Measurements from ENCODE around the gene PSD4.

The PSD4 gene

DNA sequence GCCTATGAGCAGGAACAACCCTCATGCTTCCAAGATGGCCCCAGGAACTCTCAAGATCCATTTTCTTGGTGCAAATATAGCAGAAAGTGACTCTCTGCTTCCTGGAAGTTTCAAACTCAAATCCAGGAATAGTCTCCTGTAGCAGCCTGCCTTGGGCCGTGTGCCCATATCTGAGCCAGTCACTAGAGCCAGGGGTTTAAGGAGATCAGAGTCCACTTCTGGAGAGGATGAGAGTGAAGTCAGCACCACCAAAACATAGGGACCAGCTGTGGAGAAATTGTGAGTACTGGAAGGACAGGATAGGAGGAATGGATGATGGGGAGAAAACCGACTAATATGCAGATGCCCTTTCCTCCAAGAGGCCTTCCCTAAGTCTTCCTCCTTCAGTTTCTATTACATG lies 33.2 kb downstream of the PSD4 start:
- Histone ChIP-seq H3K4me3 (ENCODE audit: low read length) (no peak overlapping the region), H3K27me3 (ENCODE audit: control insufficient read depth, insufficient read depth, low read length) (no peaks in the 10 kb centered on the region), H3K36me3 (ENCODE audit: insufficient read depth, low read length) (no peaks in the 10 kb centered on the region), H3K4me2 (ENCODE audit: low read length) (no peak overlapping the region), H3K9me3 (replicated peaks; ENCODE audit: low read length) (no peaks in the 10 kb centered on the region), H3K9ac (ENCODE audit: low read depth, low read length) (no peak overlapping the region), H3K4me1 (ENCODE audit: control insufficient read depth, insufficient read depth, low read length) (peaks cover 40% of the 10 kb centered on the region)

GRCh38 chr2:113208396-113208795 lies 34.6 kb downstream of the PSD4 start:
- no peaks in the 10 kb centered on the region for H3K36me3 ChIP-seq (ENCODE audit: insufficient read depth, low read length)
- no peaks in the 10 kb centered on the region for H3K9me3 ChIP-seq (replicated peaks; ENCODE audit: low read length)
- no peak overlapping the region for H3K9ac ChIP-seq (ENCODE audit: low read depth, low read length)
- no peak overlapping the region for H3K4me2 ChIP-seq (ENCODE audit: low read length)
- no peaks in the 10 kb centered on the region for H3K27me3 ChIP-seq (ENCODE audit: control insufficient read depth, insufficient read depth, low read length)
- H3K4me1 ChIP-seq (ENCODE audit: control insufficient read depth, insufficient read depth, low read length) = peaks cover 36% of the 10 kb centered on the region
- H3K4me3 ChIP-seq (ENCODE audit: low read length) = no peak overlapping the region

GRCh38 chr2:113209011-113209645 lies 35.4 kb downstream of the PSD4 start:
- no peak overlapping the region for H3K4me3 ChIP-seq (ENCODE audit: low read length)
- peaks cover 32% of the 10 kb centered on the region for H3K4me1 ChIP-seq (ENCODE audit: control insufficient read depth, insufficient read depth, low read length)
- H3K9ac ChIP-seq (ENCODE audit: low read depth, low read length) = no peak overlapping the region
- no peaks in the 10 kb centered on the region for H3K36me3 ChIP-seq (ENCODE audit: insufficient read depth, low read length)
- H3K27me3 ChIP-seq (ENCODE audit: control insufficient read depth, insufficient read depth, low read length) = no peaks in the 10 kb centered on the region
- H3K9me3 ChIP-seq (replicated peaks; ENCODE audit: low read length) = no peaks in the 10 kb centered on the region
- no peak overlapping the region for H3K4me2 ChIP-seq (ENCODE audit: low read length)

GRCh38 chr2:113209646-113210171 lies 35.9 kb downstream of the PSD4 start:
- peaks cover 32% of the 10 kb centered on the region for H3K4me1 ChIP-seq (ENCODE audit: control insufficient read depth, insufficient read depth, low read length)
- no peak overlapping the region for H3K4me2 ChIP-seq (ENCODE audit: low read length)
- H3K36me3 ChIP-seq (ENCODE audit: insufficient read depth, low read length) = no peaks in the 10 kb centered on the region

DNA sequence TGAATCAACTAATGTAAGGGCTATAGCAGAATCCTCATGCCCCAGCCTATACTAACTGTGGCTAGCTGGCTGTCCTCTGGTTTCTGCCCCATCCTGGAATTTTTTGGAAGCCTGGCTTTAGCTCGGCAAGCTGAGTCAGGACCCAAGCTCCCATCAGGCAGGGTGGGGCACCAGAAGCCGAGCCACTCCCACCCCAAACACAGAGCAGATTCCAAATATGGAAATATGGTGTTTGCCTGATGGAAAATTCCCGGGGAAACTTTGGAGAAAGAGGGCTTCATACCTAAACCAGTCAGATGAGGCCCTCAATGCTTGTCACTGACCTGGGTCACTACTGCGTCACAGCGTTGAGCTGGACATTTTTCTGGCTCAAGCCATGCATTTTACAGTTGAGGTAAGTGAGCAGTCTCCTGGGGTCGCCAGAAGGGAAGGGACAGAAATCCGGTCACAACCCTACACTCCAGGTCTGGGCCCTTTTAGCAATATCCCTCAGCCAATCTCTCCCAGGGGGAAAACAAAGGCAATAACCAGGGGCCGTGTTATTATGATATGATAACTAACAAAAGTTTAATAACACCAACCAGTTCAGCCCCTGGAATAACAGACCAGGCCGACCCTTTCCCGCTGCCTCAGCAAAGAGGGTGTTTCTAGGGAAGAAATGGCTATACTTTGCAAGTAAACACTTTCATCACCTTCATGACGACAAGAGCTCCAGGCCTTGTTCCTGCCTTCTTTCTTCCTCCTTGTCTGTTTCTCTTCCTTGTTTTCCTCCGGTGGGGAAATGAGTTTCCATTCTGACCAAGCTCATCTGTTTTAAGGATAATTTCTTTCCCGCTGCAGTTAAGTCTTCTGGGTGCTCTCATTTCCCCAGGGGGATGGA lies 37.7 kb downstream of the PSD4 start:
- H3K9ac ChIP-seq (ENCODE audit: low read depth, low read length) = peak overlapping the region; percentile 59

More at GRCh38 chr2:113209646-113210171, 35.9 kb downstream of the PSD4 start:
- Histone ChIP-seq H3K9ac (ENCODE audit: low read depth, low read length) (no peak overlapping the region), H3K4me3 (ENCODE audit: low read length) (no peak overlapping the region), H3K9me3 (replicated peaks; ENCODE audit: low read length) (no peaks in the 10 kb centered on the region), H3K27me3 (ENCODE audit: control insufficient read depth, insufficient read depth, low read length) (no peaks in the 10 kb centered on the region)

GRCh38 chr2:113212245-113213060 lies 38.7 kb downstream of the PSD4 start:
- Histone ChIP-seq H3K9me3 (replicated peaks; ENCODE audit: low read length) (no peaks in the 10 kb centered on the region), H3K4me1 (ENCODE audit: control insufficient read depth, insufficient read depth, low read length) (peaks cover 39% of the 10 kb centered on the region), H3K9ac (ENCODE audit: low read depth, low read length) (peak overlapping the region; percentile 59), H3K4me3 (ENCODE audit: low read length) (no peak overlapping the region), H3K27me3 (ENCODE audit: control insufficient read depth, insufficient read depth, low read length) (no peaks in the 10 kb centered on the region), H3K4me2 (ENCODE audit: low read length) (peak overlapping the region; percentile 31), H3K36me3 (ENCODE audit: insufficient read depth, low read length) (no peaks in the 10 kb centered on the region)

More for the DNA sequence above, 37.7 kb downstream of the PSD4 start:
- Histone ChIP-seq H3K9me3 (replicated peaks; ENCODE audit: low read length) (no peaks in the 10 kb centered on the region), H3K4me3 (ENCODE audit: low read length) (peak overlapping the region; percentile 14), H3K36me3 (ENCODE audit: insufficient read depth, low read length) (no peaks in the 10 kb centered on the region), H3K4me2 (ENCODE audit: low read length) (peak overlapping the region; percentile 31), H3K27me3 (ENCODE audit: control insufficient read depth, insufficient read depth, low read length) (no peaks in the 10 kb centered on the region), H3K4me1 (ENCODE audit: control insufficient read depth, insufficient read depth, low read length) (peaks cover 32% of the 10 kb centered on the region)

DNA sequence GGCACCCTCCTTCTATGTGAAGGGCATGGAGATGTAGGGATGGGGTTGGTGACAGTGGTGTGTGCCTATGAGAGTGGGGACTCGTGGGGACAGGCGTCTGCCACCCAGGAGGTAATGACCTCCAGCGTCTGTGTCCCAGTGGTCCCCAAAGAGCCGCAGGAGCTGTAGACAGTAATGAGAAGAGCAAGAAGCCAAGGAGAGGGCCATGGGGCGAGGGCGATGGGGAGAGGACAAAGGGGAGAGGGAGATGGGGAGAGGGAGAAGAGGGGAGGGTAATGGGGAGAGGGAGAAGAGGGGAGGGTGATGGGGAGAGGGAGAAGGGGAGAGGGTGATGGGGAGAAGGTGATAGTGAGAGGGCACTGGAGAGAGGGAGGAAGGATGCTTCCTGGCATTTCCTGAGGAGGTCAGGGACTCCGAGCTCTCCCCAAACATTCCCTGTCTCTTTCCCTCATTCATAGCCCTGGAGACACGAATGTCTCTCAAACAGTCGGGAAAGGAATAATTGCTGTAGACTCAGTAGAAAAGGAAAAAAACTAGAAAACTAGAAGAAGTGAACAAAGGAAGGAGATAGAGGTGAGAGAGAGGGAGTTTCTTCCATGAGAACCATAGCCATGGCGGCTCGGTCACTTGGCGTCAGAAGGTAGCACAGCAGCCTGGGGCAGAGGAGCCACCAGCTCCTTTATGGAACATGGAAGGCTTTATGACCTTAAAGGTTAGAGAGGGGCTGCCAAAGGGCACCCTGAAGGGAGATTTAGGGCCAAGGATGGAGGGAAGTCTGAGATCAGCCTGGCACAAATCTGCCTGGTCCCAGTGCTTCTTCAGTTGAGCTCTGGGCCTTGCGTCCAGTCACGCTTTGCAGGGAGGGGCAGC lies 39.5 kb downstream of the PSD4 start:
- no peaks in the 10 kb centered on the region for H3K27me3 ChIP-seq (ENCODE audit: control insufficient read depth, insufficient read depth, low read length)
- no peak overlapping the region for H3K4me3 ChIP-seq (ENCODE audit: low read length)
- H3K4me1 ChIP-seq (ENCODE audit: control insufficient read depth, insufficient read depth, low read length) = peaks cover 47% of the 10 kb centered on the region
- H3K4me2 ChIP-seq (ENCODE audit: low read length) = no peak overlapping the region
- H3K9me3 ChIP-seq (replicated peaks; ENCODE audit: low read length) = no peaks in the 10 kb centered on the region
- H3K36me3 ChIP-seq (ENCODE audit: insufficient read depth, low read length) = no peaks in the 10 kb centered on the region
- no peak overlapping the region for H3K9ac ChIP-seq (ENCODE audit: low read depth, low read length)

DNA sequence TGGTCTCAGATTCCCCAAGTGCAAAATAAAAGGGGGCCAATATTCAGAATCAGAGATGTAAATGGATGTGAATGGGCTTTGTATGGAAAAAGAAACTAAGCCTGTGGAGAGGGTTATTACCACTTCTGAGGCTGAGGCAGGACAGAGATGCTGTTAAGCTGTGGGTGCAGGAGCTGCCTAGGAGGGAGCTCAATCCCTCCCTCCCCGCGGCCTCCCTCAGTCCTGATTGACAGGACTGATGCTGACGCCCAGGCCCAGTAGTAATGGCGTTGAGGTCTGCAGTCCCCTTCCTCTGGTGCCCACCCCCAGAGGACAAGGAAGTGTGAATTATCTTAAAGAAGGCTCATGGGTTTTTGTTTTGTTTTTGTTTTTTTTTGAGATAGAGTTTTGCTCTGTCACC lies 40.4 kb downstream of the PSD4 start:
- Histone ChIP-seq H3K4me2 (ENCODE audit: low read length) (no peak overlapping the region), H3K36me3 (ENCODE audit: insufficient read depth, low read length) (no peaks in the 10 kb centered on the region), H3K4me3 (ENCODE audit: low read length) (no peak overlapping the region), H3K27me3 (ENCODE audit: control insufficient read depth, insufficient read depth, low read length) (no peaks in the 10 kb centered on the region), H3K4me1 (ENCODE audit: control insufficient read depth, insufficient read depth, low read length) (peaks cover 50% of the 10 kb centered on the region), H3K9ac (ENCODE audit: low read depth, low read length) (no peak overlapping the region), H3K9me3 (replicated peaks; ENCODE audit: low read length) (no peaks in the 10 kb centered on the region)

DNA sequence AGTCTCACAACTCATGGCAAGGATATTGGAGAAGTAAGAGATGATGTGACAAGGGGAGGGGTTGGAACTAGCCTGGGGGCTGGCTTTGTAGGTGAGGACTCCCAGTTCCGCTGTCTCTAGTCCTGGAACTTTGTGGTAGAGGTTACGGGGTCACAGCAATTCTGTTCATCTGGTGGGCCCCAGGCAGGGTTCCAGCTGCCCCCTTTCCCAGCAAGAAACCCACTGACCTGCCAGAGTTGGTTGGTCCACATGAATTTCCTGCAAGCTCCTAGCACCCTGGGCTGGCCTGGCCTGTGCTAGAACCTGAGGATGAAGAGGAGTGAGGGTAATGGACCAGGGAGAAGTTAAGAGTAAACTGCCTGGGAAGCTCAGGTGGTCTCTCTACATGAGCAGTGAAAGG lies 41.3 kb downstream of the PSD4 start:
- no peak overlapping the region for H3K4me3 ChIP-seq (ENCODE audit: low read length)
- H3K4me2 ChIP-seq (ENCODE audit: low read length) = no peak overlapping the region
- no peaks in the 10 kb centered on the region for H3K9me3 ChIP-seq (replicated peaks; ENCODE audit: low read length)
- H3K27me3 ChIP-seq (ENCODE audit: control insufficient read depth, insufficient read depth, low read length) = no peaks in the 10 kb centered on the region
- no peaks in the 10 kb centered on the region for H3K36me3 ChIP-seq (ENCODE audit: insufficient read depth, low read length)
- peaks cover 54% of the 10 kb centered on the region for H3K4me1 ChIP-seq (ENCODE audit: control insufficient read depth, insufficient read depth, low read length)
- H3K9ac ChIP-seq (ENCODE audit: low read depth, low read length) = no peak overlapping the region

- no peak overlapping the region for H3K4me3 ChIP-seq (ENCODE audit: low read length)
- H3K27me3 ChIP-seq (ENCODE audit: control insufficient read depth, insufficient read depth, low read length) = no peaks in the 10 kb centered on the region
- H3K4me1 ChIP-seq (ENCODE audit: control insufficient read depth, insufficient read depth, low read length) = peaks cover 48% of the 10 kb centered on the region
- no peak overlapping the region for H3K4me2 ChIP-seq (ENCODE audit: low read length)
- H3K9ac ChIP-seq (ENCODE audit: low read depth, low read length) = no peak overlapping the region
- no peaks in the 10 kb centered on the region for H3K9me3 ChIP-seq (replicated peaks; ENCODE audit: low read length)
- H3K36me3 ChIP-seq (ENCODE audit: insufficient read depth, low read length) = no peaks in the 10 kb centered on the region
These were observed 42.5 kb downstream of the PSD4 start for GRCh38 chr2:113216321-113216720.
